HG02938 (cell line): ENCODE data around the gene MTF1.

Experiments used
- ATAC-seq: cut with Tn5 transposase; IDR thresholded peaks from one replicate; pipeline ENCODE4 v1.9.1; 2021; ENCODE audit warnings: mild to moderate bottlenecking, moderate library complexity; ENCODE audit not compliant: unreplicated experiment

The MTF1 gene

DNA sequence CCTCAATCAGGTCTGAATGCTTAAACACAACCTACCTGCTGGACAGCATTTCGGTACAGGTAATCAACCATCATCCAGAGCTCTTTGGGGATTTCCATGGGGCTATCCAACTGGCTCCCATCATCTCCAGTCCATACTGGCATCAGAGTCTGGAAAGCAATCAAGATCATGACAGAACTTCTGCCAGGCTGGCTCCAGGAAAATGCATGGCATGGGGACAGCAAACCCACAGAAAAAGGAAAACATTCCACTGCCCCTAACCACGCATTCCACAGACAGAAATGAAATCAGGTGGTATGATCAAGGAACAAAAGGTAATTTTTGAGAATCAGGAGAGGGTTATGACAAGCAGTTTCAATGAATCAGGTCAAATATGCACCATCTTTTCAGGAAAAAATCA lies 9.1 kb upstream of the MTF1 start:
- no peak for ATAC-seq

DNA sequence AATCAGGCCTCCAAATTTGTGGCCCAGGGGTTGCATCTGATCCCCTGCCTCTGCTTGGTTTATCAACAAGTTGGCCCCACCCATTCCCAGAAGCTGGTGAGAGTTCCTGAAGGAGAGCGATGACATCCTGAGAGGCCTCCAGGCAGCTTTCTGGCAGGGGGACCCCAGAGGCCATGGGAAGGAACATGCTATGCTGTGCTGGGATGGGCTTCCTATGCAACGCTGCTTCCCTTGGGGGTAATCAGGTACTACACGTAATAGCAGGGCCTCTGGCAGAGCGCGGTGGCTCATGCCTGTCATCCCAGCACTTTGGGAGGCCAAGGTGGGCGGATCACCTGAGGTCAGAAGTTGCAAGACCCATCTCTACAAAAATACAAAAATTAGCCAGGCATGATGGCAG lies 8.4 kb upstream of the MTF1 start:
- no peak for ATAC-seq

DNA sequence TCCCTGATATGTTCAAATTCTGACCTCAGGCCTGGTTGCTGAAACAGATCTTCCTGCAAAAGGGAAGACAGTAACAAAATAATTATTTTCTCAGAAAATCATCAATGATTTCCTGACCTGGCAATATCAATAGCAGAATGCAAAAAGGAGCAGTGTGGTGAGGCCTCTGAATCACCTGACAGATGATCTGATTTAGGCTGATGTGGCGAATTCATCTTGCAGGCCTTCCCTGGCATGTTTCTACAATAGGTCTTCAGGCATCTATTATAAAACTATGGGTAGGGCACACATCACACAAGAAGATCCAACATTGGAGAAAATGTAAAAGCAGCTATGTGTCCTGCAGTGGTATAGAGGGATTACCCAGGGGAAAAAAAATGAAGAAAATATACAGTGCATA lies 7.1 kb upstream of the MTF1 start:
- ATAC-seq, result no peak

DNA sequence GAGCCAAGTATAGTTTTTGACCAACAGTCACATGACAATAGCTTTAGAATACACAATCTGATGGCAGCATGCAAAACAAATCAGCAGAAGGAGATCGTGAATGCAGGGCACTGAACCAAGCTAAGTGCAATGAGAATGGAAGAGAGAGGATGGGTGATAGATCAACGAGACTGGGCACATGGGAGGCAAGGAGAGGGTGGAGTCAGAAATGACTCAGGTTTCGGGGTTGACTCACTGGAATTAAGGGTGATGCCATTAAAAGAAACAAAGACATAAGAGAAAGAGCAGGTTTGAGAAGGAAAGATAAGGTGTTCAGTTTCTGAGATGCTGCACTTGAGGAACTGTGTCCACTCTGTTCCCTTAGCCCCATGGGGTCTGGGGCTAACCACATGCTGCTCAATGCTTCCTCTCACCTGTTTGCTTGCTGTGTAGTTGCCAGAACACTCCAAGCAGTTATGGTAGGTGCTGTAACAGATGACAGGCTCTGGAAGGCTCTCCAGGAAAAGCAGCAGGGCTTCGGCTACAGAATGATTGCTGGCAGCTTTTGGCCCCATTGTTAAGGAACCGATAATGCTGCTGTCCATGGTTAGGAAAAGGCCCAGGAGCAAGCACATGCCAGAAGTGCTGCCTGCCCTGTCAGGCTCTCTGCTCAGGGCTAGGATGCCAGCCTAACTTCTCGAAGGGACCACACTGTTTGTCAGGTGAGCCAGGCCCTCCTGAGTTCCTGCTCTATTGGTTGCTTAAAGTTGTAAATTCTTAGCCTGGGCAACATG lies 6.1 kb upstream of the MTF1 start:
- no peak for ATAC-seq

GRCh38 chr1:37862330-37862729 lies 2.9 kb upstream of the MTF1 start:
- ATAC-seq, result no peak

DNA sequence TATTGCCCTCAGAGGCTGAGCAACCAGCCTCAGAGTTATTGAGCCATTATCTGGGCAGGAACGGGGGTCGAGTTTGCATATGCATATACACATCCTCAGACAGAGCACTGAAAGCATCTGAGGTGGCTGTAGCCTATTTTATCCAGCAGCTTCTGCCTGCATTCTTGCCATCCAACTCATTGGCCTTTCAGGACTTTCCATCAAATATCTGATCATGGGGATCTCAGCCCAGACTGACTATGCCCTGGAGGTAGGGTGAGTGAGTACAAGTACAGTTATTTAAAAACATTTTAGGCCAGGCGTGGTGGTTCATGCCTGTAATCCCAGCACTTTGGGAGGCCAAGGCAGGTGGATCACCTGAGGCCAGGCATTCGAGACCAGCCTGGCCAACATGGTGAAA lies 1.8 kb upstream of the MTF1 start:
- no peak for ATAC-seq

DNA sequence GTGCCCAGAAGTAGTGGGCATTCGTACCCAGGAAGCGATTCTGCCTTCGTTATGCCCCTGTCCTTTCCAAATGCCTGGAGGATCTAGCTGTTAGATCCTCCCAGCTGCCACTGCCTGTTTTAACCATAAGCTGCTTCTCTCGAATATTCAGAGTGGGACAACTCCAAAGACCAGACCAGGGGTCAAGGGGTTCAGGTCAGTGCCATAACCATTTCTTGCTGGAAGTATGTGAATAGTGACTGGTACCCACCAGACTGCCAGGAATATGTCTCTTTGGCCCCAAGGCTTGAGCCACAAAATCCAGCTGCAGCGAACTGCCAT lies 914 bp upstream of the MTF1 start:
- ATAC-seq, result no peak

DNA sequence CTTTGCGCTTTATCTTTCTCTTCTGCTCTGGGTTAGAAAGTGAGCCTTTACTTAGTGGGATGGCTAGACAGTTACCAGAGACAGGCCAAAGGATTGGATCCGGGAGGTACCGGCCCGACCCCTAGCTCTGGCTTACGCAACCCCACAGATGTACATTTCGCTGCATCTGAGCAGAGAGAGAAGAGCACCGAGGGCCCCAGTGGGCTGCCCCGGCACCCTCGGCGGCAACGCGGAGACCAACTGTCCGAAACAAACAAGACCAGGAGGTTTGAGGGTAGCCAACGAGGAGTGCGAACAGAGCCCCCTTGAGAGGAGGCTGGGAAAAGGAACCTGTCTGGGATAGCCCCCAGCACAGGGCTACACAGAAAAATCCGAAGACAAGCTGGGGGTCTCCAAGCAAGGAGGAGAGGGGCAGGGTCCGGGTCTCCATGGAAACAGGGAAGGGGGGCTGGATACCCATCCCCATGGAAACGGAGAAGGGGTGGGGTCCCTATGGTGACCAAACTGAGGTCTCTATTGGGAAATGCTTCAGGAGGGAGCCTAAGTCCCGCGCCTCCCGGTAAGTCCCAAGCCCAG lies 373 bp downstream of the MTF1 start:
- no peak for ATAC-seq

DNA sequence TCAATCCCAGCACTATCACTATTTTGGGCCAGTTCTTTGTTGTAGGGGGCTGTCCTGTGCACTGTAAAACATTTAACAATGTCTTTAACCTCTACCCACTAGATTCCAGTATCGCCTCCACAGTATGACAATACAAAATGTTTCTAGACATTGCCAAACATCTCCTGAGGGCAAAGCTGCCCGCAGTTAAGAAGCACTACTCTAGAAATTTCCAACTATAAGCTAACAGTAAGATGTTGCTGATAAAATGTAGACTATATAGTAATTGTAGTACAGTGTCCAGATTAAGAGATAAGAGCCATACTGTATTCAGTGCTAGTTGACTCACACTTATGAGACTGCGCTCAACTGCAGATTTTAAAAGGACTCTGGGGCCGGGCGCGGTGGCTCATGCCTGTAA lies 5.0 kb downstream of the MTF1 start:
- ATAC-seq, result no peak

DNA sequence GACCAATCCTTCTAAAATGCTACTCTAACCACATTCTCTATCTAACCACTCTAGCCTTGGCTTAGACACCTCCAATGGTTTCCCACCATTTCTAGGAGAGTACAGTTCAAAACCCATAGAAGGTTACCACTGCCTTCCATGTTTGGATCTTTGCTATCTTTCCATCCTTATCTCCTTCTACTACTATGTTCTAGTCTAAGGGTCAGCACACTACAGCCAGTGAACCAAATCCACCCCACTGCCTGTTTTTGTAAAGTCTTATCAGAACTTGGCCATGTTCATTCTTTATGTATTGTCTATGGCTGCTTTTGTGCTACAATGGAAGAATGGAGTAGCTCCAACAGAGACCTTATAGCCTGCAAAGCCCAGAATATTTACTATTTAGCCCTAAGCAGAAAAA lies 6.2 kb downstream of the MTF1 start:
- no peak for ATAC-seq

GRCh38 chr1:37851782-37852210 lies 7.6 kb downstream of the MTF1 start:
- no peak for ATAC-seq

GRCh38 chr1:37851262-37851661 lies 8.1 kb downstream of the MTF1 start:
- ATAC-seq, result no peak

DNA sequence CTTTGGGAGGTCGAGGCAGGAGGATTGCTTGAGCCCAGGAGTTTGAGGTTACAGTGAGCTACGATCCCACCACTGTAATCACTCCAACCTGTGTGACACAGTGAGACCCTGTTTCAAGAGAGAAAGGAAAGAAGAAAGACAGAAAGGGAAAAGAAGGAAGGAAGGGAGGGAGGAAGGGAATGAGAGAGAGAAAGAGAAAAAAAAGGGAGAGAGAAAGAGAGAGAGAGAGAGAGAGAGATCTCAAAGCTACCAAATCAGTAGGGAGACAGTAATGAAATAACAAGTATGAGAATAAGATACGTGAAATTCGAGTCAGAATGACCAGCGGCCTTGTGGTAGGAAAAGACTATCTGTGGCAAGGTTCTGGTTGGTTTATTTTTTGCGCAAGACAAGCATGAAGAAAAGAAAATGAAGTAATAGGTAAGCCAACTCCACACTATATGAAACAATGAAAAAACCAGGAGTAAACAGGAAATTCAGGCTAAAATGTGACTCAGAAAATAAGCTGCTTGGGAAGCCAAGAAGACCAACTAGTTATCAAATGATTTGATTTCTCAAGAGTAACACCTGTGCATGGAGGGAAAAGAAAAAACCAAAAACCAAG lies 8.9 kb downstream of the MTF1 start:
- no peak for ATAC-seq

DNA sequence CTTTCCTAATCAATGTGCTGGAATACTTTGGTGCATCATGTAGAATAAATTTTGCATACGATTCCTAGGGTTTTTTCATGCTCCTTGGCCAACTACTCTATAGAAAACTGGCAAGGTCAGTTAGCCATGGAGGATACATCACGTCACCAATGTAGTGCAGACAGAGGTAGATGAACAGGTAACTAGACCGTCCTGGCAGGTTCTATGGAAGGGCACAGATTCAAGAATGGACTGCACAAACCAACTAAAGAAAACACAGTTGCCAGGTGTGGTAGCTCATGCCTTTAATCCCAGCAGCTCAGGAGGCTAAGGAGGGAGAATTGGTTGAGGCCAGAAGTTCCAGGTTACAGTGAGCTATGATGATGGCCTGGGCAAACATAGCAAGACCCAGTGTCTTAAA lies 9.9 kb downstream of the MTF1 start:
- no peak for ATAC-seq

DNA sequence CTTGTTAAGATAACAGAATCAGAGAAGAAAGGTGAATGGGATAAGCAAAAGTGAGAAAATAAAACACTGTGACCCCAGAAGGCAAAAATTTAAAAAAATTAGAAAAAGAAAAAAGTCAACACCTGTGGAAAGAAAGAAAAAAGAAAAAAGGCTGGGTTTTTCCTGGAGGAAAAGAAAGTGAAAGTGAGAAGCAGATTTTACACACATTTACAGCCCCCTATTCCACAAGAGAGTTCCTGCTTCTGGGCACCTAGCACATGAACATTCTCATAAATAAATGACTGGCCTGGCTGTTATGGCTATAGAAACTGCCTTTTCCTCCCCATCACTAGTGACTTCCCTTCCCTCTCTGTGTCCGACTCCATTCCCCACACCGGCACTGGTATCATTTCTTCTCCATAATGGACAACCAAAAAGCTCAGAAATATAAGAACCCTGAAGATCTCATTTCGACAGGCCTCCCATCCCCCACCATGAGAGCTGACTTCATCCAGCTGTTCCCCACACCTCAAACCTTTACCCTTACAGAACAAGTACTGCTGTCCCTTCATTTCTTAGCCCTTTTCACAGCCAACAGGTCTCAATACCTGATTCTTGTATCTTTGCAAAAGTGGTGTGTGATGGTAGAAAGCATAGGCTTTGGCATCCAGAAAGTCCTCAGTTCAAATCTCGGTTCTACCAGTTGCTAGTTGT lies 12.6 kb downstream of the MTF1 start:
- ATAC-seq, result no peak

DNA sequence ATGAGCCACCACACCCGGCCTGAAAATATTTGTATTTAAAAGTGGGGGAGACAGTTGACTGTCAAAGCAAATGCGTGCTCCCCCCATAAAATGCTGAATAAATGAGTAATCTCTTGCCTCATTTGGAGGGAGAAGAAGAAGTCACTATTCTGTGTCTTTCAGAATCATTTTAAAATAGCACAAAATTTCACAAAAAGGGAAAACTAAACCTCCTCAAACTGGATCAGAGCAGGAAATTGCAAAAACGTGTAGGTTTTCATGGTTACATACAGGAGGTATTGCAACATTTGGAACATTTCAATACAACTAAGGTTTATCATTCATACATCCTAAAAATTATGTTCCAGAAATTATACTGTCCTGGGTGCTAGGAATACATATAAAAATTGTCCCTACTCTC lies 13.6 kb downstream of the MTF1 start:
- ATAC-seq, result no peak

- no peak for ATAC-seq
Observed at GRCh38 chr1:37845049-37845646, 14.2 kb downstream of the MTF1 start.

- no peak for ATAC-seq
Observed at GRCh38 chr1:37844536-37844935, 14.9 kb downstream of the MTF1 start.

DNA sequence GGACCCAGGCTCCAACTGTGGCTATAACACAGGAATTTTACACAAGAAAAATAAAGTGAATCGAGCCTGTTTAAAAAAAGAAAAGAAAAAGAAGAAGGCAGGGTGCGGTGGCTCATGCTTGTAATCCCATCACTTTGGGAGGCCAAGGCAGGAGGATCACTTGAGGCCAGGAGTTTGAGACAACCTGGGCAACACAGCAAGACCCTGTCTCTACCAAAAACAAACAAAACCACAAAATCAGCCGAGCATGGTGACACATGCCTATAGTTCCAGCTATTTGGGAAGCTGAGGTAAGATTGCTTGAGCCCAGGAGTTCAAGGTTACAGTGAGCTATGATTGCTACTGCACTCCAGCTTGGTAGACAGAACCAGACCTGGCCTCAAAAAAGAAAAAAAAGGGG lies 17.7 kb downstream of the MTF1 start:
- ATAC-seq, result no peak

- no peak for ATAC-seq
Observed at GRCh38 chr1:37840711-37841110, 18.7 kb downstream of the MTF1 start.

DNA sequence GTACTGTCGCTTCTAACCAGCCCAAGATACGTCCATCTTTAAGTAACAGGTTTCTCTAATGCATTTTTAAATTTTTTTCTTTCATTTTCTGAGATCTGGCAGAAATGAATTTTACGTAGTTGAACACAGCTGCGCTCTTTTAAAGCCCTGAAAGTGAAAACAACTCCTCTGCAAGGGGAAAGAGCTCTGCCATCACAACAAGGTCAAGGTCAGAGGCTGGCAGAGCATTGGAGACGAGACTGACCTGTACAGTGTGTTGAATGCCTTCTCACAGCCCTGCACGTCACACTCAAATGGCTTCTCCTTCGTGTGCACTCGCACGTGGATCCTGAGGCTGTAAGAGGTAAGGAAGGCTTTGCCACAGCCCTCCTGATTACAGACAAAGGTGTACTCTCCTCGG lies 19.7 kb downstream of the MTF1 start:
- ATAC-seq, result no peak

DNA sequence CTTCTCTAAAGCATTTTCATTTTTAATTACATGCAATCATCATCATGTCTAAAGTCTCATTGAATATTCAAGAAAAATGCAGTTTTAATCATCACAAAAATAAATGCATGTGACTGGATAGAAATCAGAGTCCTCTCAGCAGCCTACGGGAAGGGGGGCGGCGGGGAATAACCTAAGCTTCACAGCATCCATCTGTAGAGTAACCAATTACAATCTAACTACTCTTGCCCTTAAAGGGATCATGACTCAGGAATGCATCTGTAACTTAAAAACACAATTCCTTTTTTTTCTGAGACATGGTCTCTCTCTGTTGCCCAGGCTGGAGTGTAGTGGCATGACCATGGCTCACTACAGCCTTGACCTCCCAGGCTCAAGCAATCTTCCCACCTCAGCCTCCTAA lies 22.6 kb downstream of the MTF1 start:
- ATAC-seq, result no peak
